Left ventricle myocardium inferior (tissue), 1 donor: ENCODE results near the gene GPC3. TPM values are rescaled to one million over a fixed set of nuclear protein-coding genes. Genes with fewer than 3 reads are reported as not detected.

Experiments
- DNase-seq: peaks from one replicate; pipeline ENCODE4 v3.0.0-alpha.2; 2020
- H3K27ac ChIP-seq: fragments of 200-600 bp; replicated peaks from 2 replicates; pipeline ENCODE4 v1.8.0; 2021
- H3K27me3 ChIP-seq: fragments of 200-600 bp; 2 replicates; pipeline ENCODE4 v1.8.0; 2021; ENCODE audit warnings: low read depth
- H3K36me3 ChIP-seq: fragments of 200-600 bp; 2 replicates; pipeline ENCODE4 v1.8.0; 2021
- H3K4me1 ChIP-seq: fragments of 200-600 bp; 2 replicates; pipeline ENCODE4 v1.8.0; 2021
- H3K4me3 ChIP-seq: fragments of 200-600 bp; 2 replicates; pipeline ENCODE4 v1.8.0; 2021; ENCODE audit warnings: mild to moderate bottlenecking, moderate library complexity
- H3K9me3 ChIP-seq: fragments of 200-600 bp; replicated peaks from 2 replicates; pipeline ENCODE4 v1.8.0; 2021
- CTCF ChIP-seq: fragments of 200-600 bp; IDR thresholded peaks from 2 replicates; pipeline ENCODE4 v1.8.0; 2021; ENCODE audit warnings: antibody characterized with exemption, mild to moderate bottlenecking, borderline replicate concordance
- intact Hi-C: fragments of 100-400 bp; cut with micrococcal nuclease; formaldehyde crosslinking; loops from one replicate; pipeline ENCODE4 v1.11.0; 2022
- total RNA-seq: library from RNA; stranded (reverse); fragmentation: NEBNext Ultra II Directional; extraction: Animal tissue kit (Norgen Biotek cat#: 25700); gene quantifications from one replicate; pipeline ENCODE4 v1.2.1, GENCODE V29; 2021
- donor health status: DM: no; HTN: yes; CAD: no; lungs with severe emphysema.

Gene GPC3
- total RNA-seq, 1 donor from 2014 or later: 5.4 TPM

GRCh38 chrX:133910539-133910938, 74.9 kb downstream of the GPC3 start:
- DNase-seq: no peak
- Histone ChIP-seq H3K27ac (no peak overlapping the region), H3K4me1 (no peaks in the 10 kb centered on the region), H3K4me3 (no peak overlapping the region), H3K9me3 (no peaks in the 10 kb centered on the region), H3K27me3 (no peaks in the 10 kb centered on the region), H3K36me3 (no peaks in the 10 kb centered on the region)
- no peak for TF ChIP-seq CTCF
- intact Hi-C loops: no loop called here

- Histone ChIP-seq H3K27me3 (no peaks in the 10 kb centered on the region), H3K9me3 (no peaks in the 10 kb centered on the region), H3K36me3 (no peaks in the 10 kb centered on the region), H3K27ac (no peak overlapping the region), H3K4me3 (no peak overlapping the region), H3K4me1 (no peaks in the 10 kb centered on the region)
- no peak for DNase-seq
- intact Hi-C loops: no loop called here
- TF ChIP-seq CTCF: no peak
Measured at GRCh38 chrX:133909888-133910287, 75.5 kb downstream of the GPC3 start.

DNA sequence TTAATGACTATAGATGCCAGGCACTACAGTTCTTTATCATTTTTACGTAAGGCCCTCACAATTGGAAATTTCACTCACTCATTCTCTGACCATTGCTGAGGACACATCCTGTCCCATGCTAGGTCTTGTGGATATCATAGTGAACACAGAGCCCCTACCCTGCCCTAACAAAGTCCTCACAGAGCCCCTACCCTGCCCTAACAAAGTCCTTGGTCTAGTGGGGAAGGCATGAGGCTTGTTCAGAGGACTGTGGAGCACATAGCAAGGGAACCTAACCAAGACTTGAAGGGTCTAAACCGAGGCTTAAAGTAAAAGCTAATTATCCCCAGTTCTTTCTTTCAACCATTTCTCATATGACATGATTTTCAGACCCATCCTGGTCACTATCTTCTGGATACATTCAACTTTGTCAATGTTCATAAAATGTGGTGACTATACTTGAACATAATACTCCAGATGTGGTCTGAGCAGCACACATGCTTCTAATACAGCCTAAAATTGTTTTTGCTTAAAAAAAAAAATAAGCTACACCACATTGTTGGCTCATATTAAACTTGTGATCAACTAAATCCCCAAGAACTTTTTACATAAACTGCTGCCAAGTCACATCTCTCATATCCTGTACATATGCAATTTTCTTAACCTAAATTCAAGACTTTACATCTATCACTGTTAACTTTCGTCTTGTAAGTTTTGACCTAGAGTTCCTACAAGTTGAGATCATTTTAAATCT, 77.0 kb downstream of the GPC3 start:
- intact Hi-C loops: no loop called here
- no peaks in the 10 kb centered on the region for H3K9me3 ChIP-seq
- no peaks in the 10 kb centered on the region for H3K36me3 ChIP-seq
- no peak overlapping the region for H3K27ac ChIP-seq
- TF ChIP-seq CTCF: no peak
- no peaks in the 10 kb centered on the region for H3K4me1 ChIP-seq
- H3K27me3 ChIP-seq: no peaks in the 10 kb centered on the region
- DNase-seq: no peak
- no peak overlapping the region for H3K4me3 ChIP-seq

DNA sequence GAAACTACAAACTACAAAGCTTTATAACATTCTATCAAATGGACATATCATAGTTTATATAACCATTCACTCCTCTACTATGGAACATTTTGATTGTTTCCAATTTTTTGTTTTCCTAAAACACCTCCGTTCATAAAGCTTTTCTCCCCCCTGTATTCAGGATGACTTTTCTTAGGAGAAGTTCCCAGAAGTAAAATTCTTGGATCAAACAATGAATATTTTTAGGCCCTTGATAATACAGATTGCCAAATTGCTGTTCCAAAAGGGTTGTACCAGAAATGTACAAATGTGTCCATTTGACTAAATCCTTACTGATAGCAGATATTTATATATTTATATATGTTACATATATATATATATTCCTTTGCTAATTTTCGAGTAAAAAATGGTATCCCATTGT, 77.8 kb downstream of the GPC3 start:
- Histone ChIP-seq H3K27ac (no peak overlapping the region), H3K36me3 (no peaks in the 10 kb centered on the region), H3K4me1 (no peaks in the 10 kb centered on the region), H3K9me3 (no peaks in the 10 kb centered on the region), H3K4me3 (no peak overlapping the region), H3K27me3 (no peaks in the 10 kb centered on the region)
- DNase-seq: no peak
- intact Hi-C loops: no loop called here
- TF ChIP-seq CTCF: no peak

- Histone ChIP-seq H3K4me1 (no peaks in the 10 kb centered on the region), H3K27ac (no peak overlapping the region), H3K36me3 (no peaks in the 10 kb centered on the region), H3K9me3 (no peaks in the 10 kb centered on the region), H3K4me3 (no peak overlapping the region), H3K27me3 (no peaks in the 10 kb centered on the region)
- intact Hi-C loops: no loop called here
- DNase-seq: no peak
- no peak for TF ChIP-seq CTCF
Measured at GRCh38 chrX:133905305-133905704, 80.1 kb downstream of the GPC3 start.
